Activated naive CD8-positive, alpha-beta T cell (primary cell): ENCODE measurements around the gene GIT1.

Source experiments
- H3K27ac Mint-ChIP-seq: one replicate; pipeline ENCODE4 v1.8.0; 2021; ENCODE audit warnings: mixed read lengths
- H3K27me3 Mint-ChIP-seq: one replicate; pipeline ENCODE4 v1.8.0; 2021; ENCODE audit warnings: mixed read lengths
- H3K36me3 Mint-ChIP-seq: one replicate; pipeline ENCODE4 v1.8.0; 2021; ENCODE audit warnings: mixed read lengths
- H3K4me1 Mint-ChIP-seq: one replicate; pipeline ENCODE4 v1.8.0; 2021; ENCODE audit warnings: low read depth, mixed read lengths
- H3K4me3 Mint-ChIP-seq: one replicate; pipeline ENCODE4 v1.8.0; 2021; ENCODE audit warnings: mild to moderate bottlenecking, mixed read lengths
- H3K9me3 Mint-ChIP-seq: one replicate; pipeline ENCODE4 v1.8.0; 2021; ENCODE audit warnings: low read depth, mixed read lengths

Gene GIT1

GRCh38 chr17:29589524-29590410 is at the start of gene GIT1:
Gene GIT1, minus strand, starts transcription at chr17:29589648. Its CDS starts 270 bp downstream, at chr17:29589378.
- no peaks in the 10 kb centered on the region for H3K27me3 Mint-ChIP-seq

GRCh38 chr17:29633886-29634285 is 44.4 kb upstream of the GIT1 start:
- peaks cover 21% of the 10 kb centered on the region for H3K4me1 Mint-ChIP-seq
- H3K4me3 Mint-ChIP-seq = no peak overlapping the region
- peak overlapping the region; percentile 92 for H3K27ac Mint-ChIP-seq
- H3K27me3 Mint-ChIP-seq = no peaks in the 10 kb centered on the region
- no peaks in the 10 kb centered on the region for H3K9me3 Mint-ChIP-seq
- H3K36me3 Mint-ChIP-seq = peaks cover 3% of the 10 kb centered on the region

More at GRCh38 chr17:29589524-29590410, at the start of gene GIT1:
- Mint-ChIP-seq H3K27ac (peak within 1 kb of the TSS; percentile 92), H3K36me3 (no peaks in the 10 kb centered on the region), H3K9me3 (no peaks in the 10 kb centered on the region), H3K4me1 (peaks cover 61% of the 10 kb centered on the region), H3K4me3 (peak within 1 kb of the TSS; percentile 97)

- peak overlapping the region; percentile 69 for H3K27ac Mint-ChIP-seq
- no peaks in the 10 kb centered on the region for H3K27me3 Mint-ChIP-seq
- H3K9me3 Mint-ChIP-seq = no peaks in the 10 kb centered on the region
- H3K4me1 Mint-ChIP-seq = peaks cover 38% of the 10 kb centered on the region
- no peaks in the 10 kb centered on the region for H3K36me3 Mint-ChIP-seq
- no peak overlapping the region for H3K4me3 Mint-ChIP-seq
Observed at GRCh38 chr17:29630630-29631193, 41.3 kb upstream of the GIT1 start.

- Mint-ChIP-seq H3K27me3 (no peaks in the 10 kb centered on the region), H3K27ac (peak overlapping the region; percentile 69), H3K36me3 (no peaks in the 10 kb centered on the region), H3K4me3 (no peak overlapping the region), H3K9me3 (no peaks in the 10 kb centered on the region), H3K4me1 (peaks cover 47% of the 10 kb centered on the region)
Observed at GRCh38 chr17:29629839-29630238, 40.4 kb upstream of the GIT1 start.

- peak overlapping the region; percentile 69 for H3K27ac Mint-ChIP-seq
- no peaks in the 10 kb centered on the region for H3K36me3 Mint-ChIP-seq
- no peaks in the 10 kb centered on the region for H3K27me3 Mint-ChIP-seq
- peaks cover 54% of the 10 kb centered on the region for H3K4me1 Mint-ChIP-seq
- no peaks in the 10 kb centered on the region for H3K9me3 Mint-ChIP-seq
- no peak overlapping the region for H3K4me3 Mint-ChIP-seq
Observed at GRCh38 chr17:29628644-29629043, 39.2 kb upstream of the GIT1 start.

GRCh38 chr17:29627951-29628350 is 38.5 kb upstream of the GIT1 start:
- Mint-ChIP-seq H3K9me3 (no peaks in the 10 kb centered on the region), H3K4me1 (peaks cover 58% of the 10 kb centered on the region), H3K36me3 (no peaks in the 10 kb centered on the region)

DNA sequence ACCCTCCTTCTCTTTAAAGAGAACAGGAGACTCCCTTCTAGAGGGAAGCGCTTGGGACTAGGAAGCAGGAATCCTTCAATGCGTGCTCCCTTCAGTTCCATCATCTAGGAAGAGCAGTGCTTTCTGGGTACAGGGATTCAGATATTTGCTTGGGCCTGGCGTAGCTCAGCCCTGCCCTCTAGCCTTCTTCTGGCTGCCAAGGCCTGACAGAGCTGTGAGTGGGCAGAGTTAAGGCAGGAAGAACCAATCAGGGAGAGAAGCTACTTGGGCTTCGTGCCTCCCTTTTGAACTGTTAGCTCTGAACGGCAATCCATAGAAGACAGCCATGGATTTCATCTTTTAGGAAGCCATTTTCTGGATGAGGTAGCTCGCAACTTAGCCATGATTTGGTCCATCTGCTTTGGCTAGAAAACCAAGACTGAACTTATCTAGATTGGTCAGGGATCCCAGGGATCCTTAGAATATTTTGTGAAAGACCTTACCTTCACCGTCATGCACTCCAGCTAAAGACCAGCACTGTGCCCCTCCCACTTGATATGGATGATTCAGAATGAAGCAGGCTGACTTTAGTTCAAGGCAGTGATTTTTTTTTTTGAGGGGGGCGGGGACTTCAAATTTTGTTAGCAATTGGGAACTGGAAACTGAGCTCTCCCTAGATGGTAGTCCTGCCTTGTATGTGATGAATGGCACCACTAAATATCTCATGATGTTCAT is 35.7 kb upstream of the GIT1 start:
- peak overlapping the region; percentile 92 for H3K27ac Mint-ChIP-seq
- H3K36me3 Mint-ChIP-seq = no peaks in the 10 kb centered on the region
- H3K4me1 Mint-ChIP-seq = peaks cover 63% of the 10 kb centered on the region
- H3K27me3 Mint-ChIP-seq = no peaks in the 10 kb centered on the region
- no peaks in the 10 kb centered on the region for H3K9me3 Mint-ChIP-seq
- H3K4me3 Mint-ChIP-seq = no peak overlapping the region

More at GRCh38 chr17:29627951-29628350, 38.5 kb upstream of the GIT1 start:
- Mint-ChIP-seq H3K27ac (peak overlapping the region; percentile 84), H3K27me3 (no peaks in the 10 kb centered on the region), H3K4me3 (no peak overlapping the region)

GRCh38 chr17:29624586-29624985 is 35.1 kb upstream of the GIT1 start:
- peak overlapping the region; percentile 92 for H3K27ac Mint-ChIP-seq
- no peaks in the 10 kb centered on the region for H3K36me3 Mint-ChIP-seq
- H3K4me1 Mint-ChIP-seq = peaks cover 59% of the 10 kb centered on the region

GRCh38 chr17:29623283-29623647 is 33.8 kb upstream of the GIT1 start:
- Mint-ChIP-seq H3K4me1 (peaks cover 46% of the 10 kb centered on the region), H3K4me3 (peak overlapping the region; percentile 82), H3K9me3 (no peaks in the 10 kb centered on the region), H3K36me3 (no peaks in the 10 kb centered on the region), H3K27me3 (no peaks in the 10 kb centered on the region), H3K27ac (peak overlapping the region; percentile 92)

More at GRCh38 chr17:29624586-29624985, 35.1 kb upstream of the GIT1 start:
- Mint-ChIP-seq H3K9me3 (no peaks in the 10 kb centered on the region), H3K27me3 (no peaks in the 10 kb centered on the region), H3K4me3 (peak overlapping the region; percentile 82)

- H3K9me3 Mint-ChIP-seq = no peaks in the 10 kb centered on the region
- peak within 1 kb of the TSS; percentile 92 for H3K27ac Mint-ChIP-seq
- H3K27me3 Mint-ChIP-seq = no peaks in the 10 kb centered on the region
- H3K36me3 Mint-ChIP-seq = no peaks in the 10 kb centered on the region
- peaks cover 44% of the 10 kb centered on the region for H3K4me1 Mint-ChIP-seq
- peak within 1 kb of the TSS; percentile 82 for H3K4me3 Mint-ChIP-seq
Observed at GRCh38 chr17:29622337-29623282, 33.2 kb upstream of the GIT1 start, which contains the start of gene CORO6. Gene CORO6, minus strand, starts transcription at chr17:29622912. Its CDS starts 1,491 bp downstream, at chr17:29621421.

GRCh38 chr17:29621751-29622194 is 32.3 kb upstream of the GIT1 start:
- H3K9me3 Mint-ChIP-seq = no peaks in the 10 kb centered on the region
- H3K36me3 Mint-ChIP-seq = no peaks in the 10 kb centered on the region
- no peaks in the 10 kb centered on the region for H3K27me3 Mint-ChIP-seq
- H3K27ac Mint-ChIP-seq = no peak overlapping the region
- H3K4me3 Mint-ChIP-seq = peak overlapping the region; percentile 76
- H3K4me1 Mint-ChIP-seq = peaks cover 46% of the 10 kb centered on the region

DNA sequence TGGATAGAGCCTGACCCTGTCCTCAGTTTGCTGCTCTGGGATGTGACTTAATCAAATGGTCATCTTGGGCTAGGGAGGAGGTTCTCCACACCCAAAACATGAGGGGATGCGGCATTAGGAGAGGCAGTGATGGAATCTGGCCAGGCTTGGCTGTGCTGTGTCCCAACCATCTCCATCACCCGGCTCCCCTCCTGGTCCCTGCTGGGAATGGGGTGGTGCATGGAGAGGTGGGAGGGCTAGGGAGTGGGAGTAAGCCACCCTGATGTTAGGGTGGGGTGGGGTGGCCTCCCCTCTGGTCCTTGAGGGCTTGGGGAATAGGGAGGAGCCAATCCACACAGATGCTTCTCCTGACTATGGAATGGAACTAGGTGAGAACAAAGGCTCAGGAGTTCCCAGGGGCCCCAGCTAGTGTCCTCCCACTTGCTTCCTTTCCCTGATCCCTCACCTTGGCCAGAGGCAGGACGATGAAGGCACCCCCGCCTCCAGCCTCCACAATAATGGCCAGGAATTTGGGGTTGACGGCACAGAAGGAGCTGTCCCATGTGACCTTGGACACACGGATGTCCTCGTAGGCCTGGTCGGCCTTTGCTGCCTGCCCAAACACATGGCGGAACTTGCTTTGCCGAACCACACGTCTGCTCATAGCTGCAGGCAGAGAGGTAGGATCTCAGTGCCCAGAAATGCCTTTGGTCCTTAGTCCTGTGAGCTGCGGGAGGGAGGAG is 31.5 kb upstream of the GIT1 start:
- H3K27me3 Mint-ChIP-seq = no peaks in the 10 kb centered on the region

DNA sequence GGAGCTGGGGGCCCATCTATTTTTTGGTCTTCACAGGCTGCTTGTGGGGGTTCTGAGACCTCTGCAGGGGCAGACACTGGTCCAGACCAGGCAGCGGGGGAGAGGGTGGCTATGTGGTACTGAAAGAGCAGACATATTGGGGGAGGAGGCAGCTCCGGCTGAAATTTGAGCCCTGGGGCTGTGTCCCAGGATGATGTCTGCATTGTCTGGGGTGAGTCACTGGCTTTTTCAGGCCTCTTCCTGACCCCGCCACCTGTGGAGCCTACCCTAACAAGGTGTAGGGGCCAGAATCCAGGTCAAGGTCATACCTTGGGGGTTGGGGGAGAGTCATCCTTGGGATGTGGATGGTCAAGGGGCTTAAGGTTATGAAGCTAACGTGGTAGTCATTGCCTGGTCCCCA is 30.8 kb upstream of the GIT1 start:
- Mint-ChIP-seq H3K27ac (no peak overlapping the region), H3K4me1 (peaks cover 47% of the 10 kb centered on the region), H3K4me3 (peak overlapping the region; percentile 27), H3K36me3 (no peaks in the 10 kb centered on the region), H3K9me3 (no peaks in the 10 kb centered on the region), H3K27me3 (no peaks in the 10 kb centered on the region)

More for the DNA sequence above, 31.5 kb upstream of the GIT1 start:
- H3K4me3 Mint-ChIP-seq = peak overlapping the region; percentile 76
- H3K9me3 Mint-ChIP-seq = no peaks in the 10 kb centered on the region
- peaks cover 51% of the 10 kb centered on the region for H3K4me1 Mint-ChIP-seq
- H3K36me3 Mint-ChIP-seq = no peaks in the 10 kb centered on the region
- no peak overlapping the region for H3K27ac Mint-ChIP-seq
